HEK293 (cell line): Measurements from ENCODE around the gene FOXM1.

Source experiments
- BCL11A ChIP-seq: fragments of 450-650 bp; formaldehyde crosslinking; IDR thresholded peaks from 2 replicates; pipeline ENCODE4 v1.5.1; 2016; ENCODE audit warnings: low read depth, missing biosample characterization, missing genetic modification characterization
- GLI2 ChIP-seq: fragments of 450-650 bp; formaldehyde crosslinking; IDR thresholded peaks from 2 replicates; pipeline ENCODE4; 2017; ENCODE audit warnings: missing biosample characterization, missing genetic modification characterization, low read depth, borderline replicate concordance
- HOXC10 ChIP-seq: sonication (generic); formaldehyde crosslinking; IDR thresholded peaks from 2 replicates; pipeline ENCODE4 v1.8.1; 2023; ENCODE audit warnings: mild to moderate bottlenecking, missing genetic modification reagents
- PRDM1 ChIP-seq: fragments of 450-650 bp; formaldehyde crosslinking; IDR thresholded peaks from 2 replicates; pipeline ENCODE4; 2016; ENCODE audit warnings: missing biosample characterization, missing genetic modification characterization
- SP2 ChIP-seq: fragments of 450-650 bp; formaldehyde crosslinking; IDR thresholded peaks from 2 replicates; pipeline ENCODE4 v1.5.1; 2016; ENCODE audit warnings: missing biosample characterization, missing genetic modification characterization
- YY2 ChIP-seq: fragments of 450-650 bp; formaldehyde crosslinking; IDR thresholded peaks from 2 replicates; pipeline ENCODE4 v1.5.1; 2016; ENCODE audit warnings: missing biosample characterization, missing genetic modification characterization
- ZBTB8A ChIP-seq: fragments of 450-650 bp; formaldehyde crosslinking; IDR thresholded peaks from 2 replicates; pipeline ENCODE4 v1.5.1; 2016; ENCODE audit warnings: missing biosample characterization, missing genetic modification characterization
- ZIC2 ChIP-seq: fragments of 450-650 bp; formaldehyde crosslinking; IDR thresholded peaks from 2 replicates; pipeline ENCODE4 v1.5.1; 2016; ENCODE audit warnings: missing biosample characterization, missing genetic modification characterization
- ZNF138 ChIP-seq: fragments of 450-650 bp; formaldehyde crosslinking; IDR thresholded peaks from 2 replicates; pipeline ENCODE4 v1.5.1; 2016; ENCODE audit warnings: missing biosample characterization, missing genetic modification characterization, borderline replicate concordance
- ZNF214 ChIP-seq: fragments of 450-650 bp; formaldehyde crosslinking; IDR thresholded peaks from 2 replicates; pipeline ENCODE4 v1.5.1; 2017; ENCODE audit warnings: missing biosample characterization, mild to moderate bottlenecking, missing genetic modification characterization, borderline replicate concordance
- ZNF350 ChIP-seq: fragments of 450-650 bp; formaldehyde crosslinking; IDR thresholded peaks from 2 replicates; pipeline ENCODE4 v1.5.0; 2017; ENCODE audit warnings: missing biosample characterization, mild to moderate bottlenecking, missing genetic modification characterization
- ZNF529 ChIP-seq: fragments of 450-650 bp; formaldehyde crosslinking; IDR thresholded peaks from 2 replicates; pipeline ENCODE4 v1.5.1; 2017; ENCODE audit warnings: missing genetic modification characterization, missing biosample characterization; ENCODE audit not compliant: insufficient replicate concordance
- ZNF530 ChIP-seq: fragments of 450-650 bp; formaldehyde crosslinking; IDR thresholded peaks from 2 replicates; pipeline ENCODE4 v1.5.1; 2016; ENCODE audit warnings: low read depth, missing biosample characterization, missing genetic modification characterization
- ZNF596 ChIP-seq: fragments of 450-650 bp; IDR thresholded peaks from 2 replicates; pipeline ENCODE4 v1.5.0; 2018; ENCODE audit warnings: missing biosample characterization, mild to moderate bottlenecking, missing genetic modification characterization, moderate library complexity
- ZNF624 ChIP-seq: fragments of 450-650 bp; formaldehyde crosslinking; IDR thresholded peaks from 2 replicates; pipeline ENCODE4 v1.5.1; 2017; ENCODE audit warnings: missing biosample characterization, missing genetic modification characterization
- ZNF677 ChIP-seq: fragments of 450-650 bp; IDR thresholded peaks from 2 replicates; pipeline ENCODE4 v1.5.0; 2018; ENCODE audit warnings: missing biosample characterization, mild to moderate bottlenecking, missing genetic modification characterization, moderate library complexity
- ZNF768 ChIP-seq: fragments of 450-650 bp; formaldehyde crosslinking; IDR thresholded peaks from 2 replicates; pipeline ENCODE4 v1.5.1; 2018; ENCODE audit warnings: missing biosample characterization, mild to moderate bottlenecking, missing genetic modification characterization
- ZNF777 ChIP-seq: fragments of 450-650 bp; formaldehyde crosslinking; IDR thresholded peaks from 2 replicates; pipeline ENCODE4 v1.5.1; 2017; ENCODE audit warnings: missing biosample characterization, missing genetic modification characterization, borderline replicate concordance
- TF ChIP-seq, protein P1 (sequence below): fragments of 450-650 bp; formaldehyde crosslinking; IDR thresholded peaks from 2 replicates; pipeline ENCODE4 v1.5.1; 2016; ENCODE audit warnings: missing biosample characterization, missing genetic modification characterization
- TF ChIP-seq, protein P2 (sequence below): fragments of 450-650 bp; formaldehyde crosslinking; IDR thresholded peaks from 2 replicates; pipeline ENCODE4 v1.5.1; 2016; ENCODE audit warnings: missing biosample characterization, missing genetic modification characterization, borderline replicate concordance
- TF ChIP-seq, protein P3 (sequence below): fragments of 450-650 bp; formaldehyde crosslinking; IDR thresholded peaks from 2 replicates; pipeline ENCODE4 v1.5.1; 2016; ENCODE audit warnings: missing biosample characterization, missing genetic modification characterization
- TF ChIP-seq, protein P4 (sequence below): IDR thresholded peaks from 2 replicates; pipeline ENCODE4 v1.6.1; 2011; ENCODE audit warnings: mild to moderate bottlenecking, low read depth, low read length, borderline replicate concordance
- TF ChIP-seq, protein P5 (sequence below): fragments of 450-650 bp; IDR thresholded peaks from 2 replicates; pipeline ENCODE4 v1.5.1; 2018; ENCODE audit warnings: missing biosample characterization, missing genetic modification characterization
- TF ChIP-seq, protein P6 (sequence below): fragments of 450-650 bp; formaldehyde crosslinking; IDR thresholded peaks from 2 replicates; pipeline ENCODE4 v1.5.1; 2016; ENCODE audit warnings: missing biosample characterization, missing genetic modification characterization, low read depth

The FOXM1 gene

DNA sequence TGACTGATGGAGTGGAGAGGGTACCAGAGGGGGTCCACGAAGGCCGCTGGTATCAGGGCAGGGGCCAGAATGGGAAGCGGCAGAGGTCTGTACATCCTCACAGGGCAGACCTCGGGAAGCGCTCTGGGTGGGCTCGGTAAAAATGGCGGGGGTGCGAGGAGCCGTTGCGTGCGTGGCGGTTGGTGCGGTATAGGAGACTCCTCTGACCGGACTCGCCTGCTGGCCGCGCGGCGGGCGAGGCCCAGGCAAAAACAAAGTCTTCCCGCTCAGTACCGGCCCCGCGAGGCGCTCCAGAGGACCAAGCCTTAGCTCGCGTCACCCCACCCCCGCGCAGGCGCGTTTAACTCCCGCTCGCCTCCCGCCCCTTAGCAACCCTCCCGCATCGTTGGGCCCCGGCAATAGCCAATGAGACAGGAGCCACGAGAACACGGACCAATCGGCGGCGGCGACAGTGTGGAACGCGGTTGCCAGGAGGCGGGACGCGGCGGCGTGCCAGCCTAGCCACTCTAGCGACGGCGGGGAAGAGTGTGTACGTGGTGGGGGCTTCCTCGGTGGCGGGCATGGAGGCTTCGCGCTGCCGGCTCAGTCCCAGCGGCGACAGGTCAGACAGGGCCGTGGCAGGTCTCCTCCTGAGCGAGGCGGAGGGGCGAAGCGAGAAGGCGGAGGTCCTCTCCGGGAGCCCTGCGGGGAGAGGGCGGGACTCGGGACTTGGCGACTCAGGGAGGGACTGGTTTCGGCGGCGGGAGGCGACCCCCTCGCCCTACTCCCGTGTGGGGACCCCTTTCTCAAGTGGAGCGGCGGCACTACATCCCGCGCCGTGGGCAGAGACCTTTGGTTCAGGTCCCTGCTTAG, 13.6 kb upstream of the FOXM1 start, which contains the start of gene TULP3 (continued):
- TF ChIP-seq GLI2 (no peak), ZNF777 (peak; percentile 76; the same call in 1 of the 2 replicates), BCL11A (tag by site-specific recombination) (no peak; the same call in 1 of the 2 replicates), ZNF350 (tag by site-specific recombination) (no peak), ZIC2 (peak; percentile 63), ZNF529 (tag by site-specific recombination) (no peak), PRDM1 (no peak), ZNF624 (tag by site-specific recombination) (no peak), ZNF214 (tag by site-specific recombination) (no peak), ZNF677 (tag by site-specific recombination) (no peak), SP2 (peak; percentile 99), ZNF596 (tag by site-specific recombination) (no peak), YY2 (peak; percentile 57; the same call in 1 of the 2 replicates), ZNF768 (no peak), ZNF530 (tag by site-specific recombination) (no peak), ZBTB8A (tag by site-specific recombination) (0 out of 2 replicates have a peak, but pooled peaks have one; percentile 11), ZNF138 (tag by site-specific recombination) (no peak), HOXC10 (CRISPR knock-in tag) (no peak)
- TF ChIP-seq, protein P1, sequence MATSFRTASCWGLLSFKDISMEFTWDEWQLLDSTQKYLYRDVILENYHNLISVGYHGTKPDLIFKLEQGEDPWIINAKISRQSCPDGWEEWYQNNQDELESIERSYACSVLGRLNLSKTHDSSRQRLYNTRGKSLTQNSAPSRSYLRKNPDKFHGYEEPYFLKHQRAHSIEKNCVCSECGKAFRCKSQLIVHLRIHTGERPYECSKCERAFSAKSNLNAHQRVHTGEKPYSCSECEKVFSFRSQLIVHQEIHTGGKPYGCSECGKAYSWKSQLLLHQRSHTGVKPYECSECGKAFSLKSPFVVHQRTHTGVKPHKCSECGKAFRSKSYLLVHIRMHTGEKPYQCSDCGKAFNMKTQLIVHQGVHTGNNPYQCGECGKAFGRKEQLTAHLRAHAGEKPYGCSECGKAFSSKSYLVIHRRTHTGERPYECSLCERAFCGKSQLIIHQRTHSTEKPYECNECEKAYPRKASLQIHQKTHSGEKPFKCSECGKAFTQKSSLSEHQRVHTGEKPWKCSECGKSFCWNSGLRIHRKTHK (tag by site-specific recombination), result no peak
- TF ChIP-seq, protein P2, sequence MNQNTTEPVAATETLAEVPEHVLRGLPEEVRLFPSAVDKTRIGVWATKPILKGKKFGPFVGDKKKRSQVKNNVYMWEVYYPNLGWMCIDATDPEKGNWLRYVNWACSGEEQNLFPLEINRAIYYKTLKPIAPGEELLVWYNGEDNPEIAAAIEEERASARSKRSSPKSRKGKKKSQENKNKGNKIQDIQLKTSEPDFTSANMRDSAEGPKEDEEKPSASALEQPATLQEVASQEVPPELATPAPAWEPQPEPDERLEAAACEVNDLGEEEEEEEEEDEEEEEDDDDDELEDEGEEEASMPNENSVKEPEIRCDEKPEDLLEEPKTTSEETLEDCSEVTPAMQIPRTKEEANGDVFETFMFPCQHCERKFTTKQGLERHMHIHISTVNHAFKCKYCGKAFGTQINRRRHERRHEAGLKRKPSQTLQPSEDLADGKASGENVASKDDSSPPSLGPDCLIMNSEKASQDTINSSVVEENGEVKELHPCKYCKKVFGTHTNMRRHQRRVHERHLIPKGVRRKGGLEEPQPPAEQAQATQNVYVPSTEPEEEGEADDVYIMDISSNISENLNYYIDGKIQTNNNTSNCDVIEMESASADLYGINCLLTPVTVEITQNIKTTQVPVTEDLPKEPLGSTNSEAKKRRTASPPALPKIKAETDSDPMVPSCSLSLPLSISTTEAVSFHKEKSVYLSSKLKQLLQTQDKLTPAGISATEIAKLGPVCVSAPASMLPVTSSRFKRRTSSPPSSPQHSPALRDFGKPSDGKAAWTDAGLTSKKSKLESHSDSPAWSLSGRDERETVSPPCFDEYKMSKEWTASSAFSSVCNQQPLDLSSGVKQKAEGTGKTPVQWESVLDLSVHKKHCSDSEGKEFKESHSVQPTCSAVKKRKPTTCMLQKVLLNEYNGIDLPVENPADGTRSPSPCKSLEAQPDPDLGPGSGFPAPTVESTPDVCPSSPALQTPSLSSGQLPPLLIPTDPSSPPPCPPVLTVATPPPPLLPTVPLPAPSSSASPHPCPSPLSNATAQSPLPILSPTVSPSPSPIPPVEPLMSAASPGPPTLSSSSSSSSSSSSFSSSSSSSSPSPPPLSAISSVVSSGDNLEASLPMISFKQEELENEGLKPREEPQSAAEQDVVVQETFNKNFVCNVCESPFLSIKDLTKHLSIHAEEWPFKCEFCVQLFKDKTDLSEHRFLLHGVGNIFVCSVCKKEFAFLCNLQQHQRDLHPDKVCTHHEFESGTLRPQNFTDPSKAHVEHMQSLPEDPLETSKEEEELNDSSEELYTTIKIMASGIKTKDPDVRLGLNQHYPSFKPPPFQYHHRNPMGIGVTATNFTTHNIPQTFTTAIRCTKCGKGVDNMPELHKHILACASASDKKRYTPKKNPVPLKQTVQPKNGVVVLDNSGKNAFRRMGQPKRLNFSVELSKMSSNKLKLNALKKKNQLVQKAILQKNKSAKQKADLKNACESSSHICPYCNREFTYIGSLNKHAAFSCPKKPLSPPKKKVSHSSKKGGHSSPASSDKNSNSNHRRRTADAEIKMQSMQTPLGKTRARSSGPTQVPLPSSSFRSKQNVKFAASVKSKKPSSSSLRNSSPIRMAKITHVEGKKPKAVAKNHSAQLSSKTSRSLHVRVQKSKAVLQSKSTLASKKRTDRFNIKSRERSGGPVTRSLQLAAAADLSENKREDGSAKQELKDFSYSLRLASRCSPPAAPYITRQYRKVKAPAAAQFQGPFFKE (tag by site-specific recombination), result peak; percentile 87; the same call in 1 of the 2 replicates
- TF ChIP-seq, protein P3, sequence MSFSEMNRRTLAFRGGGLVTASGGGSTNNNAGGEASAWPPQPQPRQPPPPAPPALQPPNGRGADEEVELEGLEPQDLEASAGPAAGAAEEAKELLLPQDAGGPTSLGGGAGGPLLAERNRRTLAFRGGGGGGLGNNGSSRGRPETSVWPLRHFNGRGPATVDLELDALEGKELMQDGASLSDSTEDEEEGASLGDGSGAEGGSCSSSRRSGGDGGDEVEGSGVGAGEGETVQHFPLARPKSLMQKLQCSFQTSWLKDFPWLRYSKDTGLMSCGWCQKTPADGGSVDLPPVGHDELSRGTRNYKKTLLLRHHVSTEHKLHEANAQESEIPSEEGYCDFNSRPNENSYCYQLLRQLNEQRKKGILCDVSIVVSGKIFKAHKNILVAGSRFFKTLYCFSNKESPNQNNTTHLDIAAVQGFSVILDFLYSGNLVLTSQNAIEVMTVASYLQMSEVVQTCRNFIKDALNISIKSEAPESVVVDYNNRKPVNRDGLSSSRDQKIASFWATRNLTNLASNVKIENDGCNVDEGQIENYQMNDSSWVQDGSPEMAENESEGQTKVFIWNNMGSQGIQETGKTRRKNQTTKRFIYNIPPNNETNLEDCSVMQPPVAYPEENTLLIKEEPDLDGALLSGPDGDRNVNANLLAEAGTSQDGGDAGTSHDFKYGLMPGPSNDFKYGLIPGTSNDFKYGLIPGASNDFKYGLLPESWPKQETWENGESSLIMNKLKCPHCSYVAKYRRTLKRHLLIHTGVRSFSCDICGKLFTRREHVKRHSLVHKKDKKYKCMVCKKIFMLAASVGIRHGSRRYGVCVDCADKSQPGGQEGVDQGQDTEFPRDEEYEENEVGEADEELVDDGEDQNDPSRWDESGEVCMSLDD (tag by site-specific recombination), result peak; percentile 75
- TF ChIP-seq, protein P4, sequence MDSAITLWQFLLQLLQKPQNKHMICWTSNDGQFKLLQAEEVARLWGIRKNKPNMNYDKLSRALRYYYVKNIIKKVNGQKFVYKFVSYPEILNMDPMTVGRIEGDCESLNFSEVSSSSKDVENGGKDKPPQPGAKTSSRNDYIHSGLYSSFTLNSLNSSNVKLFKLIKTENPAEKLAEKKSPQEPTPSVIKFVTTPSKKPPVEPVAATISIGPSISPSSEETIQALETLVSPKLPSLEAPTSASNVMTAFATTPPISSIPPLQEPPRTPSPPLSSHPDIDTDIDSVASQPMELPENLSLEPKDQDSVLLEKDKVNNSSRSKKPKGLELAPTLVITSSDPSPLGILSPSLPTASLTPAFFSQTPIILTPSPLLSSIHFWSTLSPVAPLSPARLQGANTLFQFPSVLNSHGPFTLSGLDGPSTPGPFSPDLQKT, result no peak
- TF ChIP-seq, protein P5, sequence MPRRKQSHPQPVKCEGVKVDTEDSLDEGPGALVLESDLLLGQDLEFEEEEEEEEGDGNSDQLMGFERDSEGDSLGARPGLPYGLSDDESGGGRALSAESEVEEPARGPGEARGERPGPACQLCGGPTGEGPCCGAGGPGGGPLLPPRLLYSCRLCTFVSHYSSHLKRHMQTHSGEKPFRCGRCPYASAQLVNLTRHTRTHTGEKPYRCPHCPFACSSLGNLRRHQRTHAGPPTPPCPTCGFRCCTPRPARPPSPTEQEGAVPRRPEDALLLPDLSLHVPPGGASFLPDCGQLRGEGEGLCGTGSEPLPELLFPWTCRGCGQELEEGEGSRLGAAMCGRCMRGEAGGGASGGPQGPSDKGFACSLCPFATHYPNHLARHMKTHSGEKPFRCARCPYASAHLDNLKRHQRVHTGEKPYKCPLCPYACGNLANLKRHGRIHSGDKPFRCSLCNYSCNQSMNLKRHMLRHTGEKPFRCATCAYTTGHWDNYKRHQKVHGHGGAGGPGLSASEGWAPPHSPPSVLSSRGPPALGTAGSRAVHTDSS, result no peak
- TF ChIP-seq, protein P6, sequence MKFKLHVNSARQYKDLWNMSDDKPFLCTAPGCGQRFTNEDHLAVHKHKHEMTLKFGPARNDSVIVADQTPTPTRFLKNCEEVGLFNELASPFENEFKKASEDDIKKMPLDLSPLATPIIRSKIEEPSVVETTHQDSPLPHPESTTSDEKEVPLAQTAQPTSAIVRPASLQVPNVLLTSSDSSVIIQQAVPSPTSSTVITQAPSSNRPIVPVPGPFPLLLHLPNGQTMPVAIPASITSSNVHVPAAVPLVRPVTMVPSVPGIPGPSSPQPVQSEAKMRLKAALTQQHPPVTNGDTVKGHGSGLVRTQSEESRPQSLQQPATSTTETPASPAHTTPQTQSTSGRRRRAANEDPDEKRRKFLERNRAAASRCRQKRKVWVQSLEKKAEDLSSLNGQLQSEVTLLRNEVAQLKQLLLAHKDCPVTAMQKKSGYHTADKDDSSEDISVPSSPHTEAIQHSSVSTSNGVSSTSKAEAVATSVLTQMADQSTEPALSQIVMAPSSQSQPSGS, result no peak
